Trophoblast cell (in vitro differentiated cells and primary cell): ENCODE measurements around the gene TMEM63B. TPM values are rescaled to one million over a fixed set of nuclear protein-coding genes. Genes with fewer than 3 reads are reported as not detected.

ENCODE experiments used
- DNase-seq, 2 donors: peaks; one replicate each; pipeline ENCODE4 v3.0.0-alpha.2; 2016
- H2AFZ ChIP-seq: 2 replicates; pipeline ENCODE4 v1.6.1; 2013; ENCODE audit warnings: low read length, moderate library complexity, mild to moderate bottlenecking; ENCODE audit not compliant: insufficient read depth, poor library complexity
- H2AK5ac ChIP-seq: 2 replicates; pipeline ENCODE4 v1.6.1; 2013; ENCODE audit warnings: mild to moderate bottlenecking, low read length
- H2BK120ac ChIP-seq: 2 replicates; pipeline ENCODE4 v1.6.1; 2013; ENCODE audit warnings: low read length, mild to moderate bottlenecking, moderate library complexity; ENCODE audit not compliant: insufficient read depth, poor library complexity
- H2BK12ac ChIP-seq: 2 replicates; pipeline ENCODE4 v1.6.1; 2013; ENCODE audit warnings: mild to moderate bottlenecking, low read length, moderate library complexity
- H2BK5ac ChIP-seq: 2 replicates; pipeline ENCODE4 v1.6.1; 2013; ENCODE audit warnings: low read length, low read depth, moderate library complexity, mild to moderate bottlenecking; ENCODE audit not compliant: poor library complexity
- H3K14ac ChIP-seq: 2 replicates; pipeline ENCODE4 v1.6.1; 2013; ENCODE audit warnings: mild to moderate bottlenecking, low read length
- H3K18ac ChIP-seq: 2 replicates; pipeline ENCODE4 v1.6.1; 2013; ENCODE audit warnings: mild to moderate bottlenecking, low read length
- H3K23ac ChIP-seq: 2 replicates; pipeline ENCODE4 v1.6.1; 2013; ENCODE audit warnings: low read length
- H3K27ac ChIP-seq: 2 replicates; pipeline ENCODE4 v1.5.1; 2013; ENCODE audit warnings: low read depth, mild to moderate bottlenecking, inconsistent platforms, low read length, moderate library complexity
- H3K27me3 ChIP-seq: 2 replicates; pipeline ENCODE4 v1.6.1; 2013; ENCODE audit warnings: inconsistent platforms, mild to moderate bottlenecking, low read length, moderate library complexity; ENCODE audit not compliant: insufficient read depth
- H3K36me3 ChIP-seq, 2 experiments: 1 replicate in 1 of 2; 2 replicates in 1 of 2; pipeline ENCODE4 v1.6.1; 2013; ENCODE audit warnings: low read length in 2 of 2, mild to moderate bottlenecking in 2 of 2, moderate library complexity in 1 of 2; ENCODE audit not compliant: insufficient read depth in 2 of 2, control insufficient read depth in 1 of 2
- H3K4ac ChIP-seq: 2 replicates; pipeline ENCODE4 v1.6.1; 2013; ENCODE audit warnings: low read depth, mild to moderate bottlenecking, low read length, moderate library complexity
- H3K4me1 ChIP-seq, 2 experiments: 1 replicate in 1 of 2; 2 replicates in 1 of 2; pipeline ENCODE4 v1.6.1; 2013; ENCODE audit warnings: low read length in 2 of 2, mild to moderate bottlenecking in 2 of 2, moderate library complexity in 1 of 2; ENCODE audit not compliant: insufficient read depth in 2 of 2, control insufficient read depth in 1 of 2
- H3K4me2 ChIP-seq: 2 replicates; pipeline ENCODE4 v1.6.1; 2013; ENCODE audit warnings: inconsistent platforms, mild to moderate bottlenecking, low read length, moderate library complexity
- H3K4me3 ChIP-seq: 2 replicates; pipeline ENCODE4 v1.5.1; 2013; ENCODE audit warnings: mild to moderate bottlenecking, low read depth, low read length, inconsistent platforms
- H3K79me1 ChIP-seq: one replicate; pipeline ENCODE4 v1.6.1; 2013; ENCODE audit warnings: low read length
- H3K79me2 ChIP-seq: 2 replicates; pipeline ENCODE4 v1.6.1; 2013; ENCODE audit warnings: low read length, mild to moderate bottlenecking; ENCODE audit not compliant: control insufficient read depth, insufficient read depth, poor library complexity
- H3K9ac ChIP-seq: 2 replicates; pipeline ENCODE4 v1.6.1; 2013; ENCODE audit warnings: mild to moderate bottlenecking, low read length
- H3K9me3 ChIP-seq: 2 replicates; pipeline ENCODE4 v1.6.1; 2013; ENCODE audit warnings: low read depth, mild to moderate bottlenecking, control low read depth, inconsistent platforms, low read length; ENCODE audit not compliant: insufficient read depth
- H4K12ac ChIP-seq: 2 replicates; pipeline ENCODE4 v1.6.1; 2013; ENCODE audit warnings: low read depth, mild to moderate bottlenecking, low read length, moderate library complexity
- H4K8ac ChIP-seq: 2 replicates; pipeline ENCODE4 v1.6.1; 2013; ENCODE audit warnings: low read depth, mild to moderate bottlenecking, low read length, moderate library complexity
- H4K91ac ChIP-seq: one replicate; pipeline ENCODE4 v1.6.1; 2013; ENCODE audit warnings: low read depth, mild to moderate bottlenecking, low read length, moderate library complexity
- WGBS: extraction: QIAGEN DNeasy Blood & Tissue Kit; methylation state at CpG from one replicate; pipeline ENCODE4 v1.1.7; 2013; ENCODE audit warnings: missing lambda C conversion rate; ENCODE audit not compliant: insufficient read length, insufficient coverage; ENCODE audit errors: extremely low coverage; 5-methylcytosine and 5-hydroxymethylcytosine counted together
- polyA plus RNA-seq: library from polyadenylated mRNA; stranded (reverse); fragments of 200-250 nt; gene quantifications from 2 replicates; pipeline ENCODE4 v1.2.3, GENCODE V29; 2013

The TMEM63B gene
- polyA plus RNA-seq, result 36.4 and 36.9 TPM in 2 replicates

- no peaks in the 10 kb centered on the region for H3K9me3 ChIP-seq
- peak within 1 kb of the TSS; percentile 78 for H2BK120ac ChIP-seq
- peak within 1 kb of the TSS; percentile 94 for H2BK5ac ChIP-seq
- H3K23ac ChIP-seq, result no peak within 1 kb of the TSS
- peak within 1 kb of the TSS; percentile 91 for H3K14ac ChIP-seq
- H3K4me3 ChIP-seq, result peak within 1 kb of the TSS; percentile 85
- peak within 1 kb of the TSS; percentile 20 for H2BK12ac ChIP-seq
- H2AFZ ChIP-seq, result peak within 1 kb of the TSS; percentile 98
- no CpG with 5 or more reads among the region's 80 CpGs for WGBS
- H3K9ac ChIP-seq, result peak within 1 kb of the TSS; percentile 74
- peak within 1 kb of the TSS; percentile 72 for H4K12ac ChIP-seq
- H2AK5ac ChIP-seq, result peak within 1 kb of the TSS; percentile 76
- no peaks in the 10 kb centered on the region for H3K36me3 ChIP-seq
- peaks cover 7 to 12% of the 10 kb centered on the region in 2 experiments for H3K4me1 ChIP-seq
- peak within 1 kb of the TSS; percentile 94 for H3K18ac ChIP-seq
- H3K4ac ChIP-seq, result peak within 1 kb of the TSS; percentile 97
- H4K8ac ChIP-seq, result peak within 1 kb of the TSS; percentile 94
- H3K27me3 ChIP-seq, result no peaks in the 10 kb centered on the region
- peaks cover 22% of the 10 kb centered on the region for H3K79me2 ChIP-seq
- peak; percentile 85 to 95 for DNase-seq
- H4K91ac ChIP-seq, result peak within 1 kb of the TSS; percentile 89
- H3K79me1 ChIP-seq, result peaks cover 12% of the 10 kb centered on the region
- H3K27ac ChIP-seq, result peak within 1 kb of the TSS; percentile 89
- peak within 1 kb of the TSS; percentile 97 for H3K4me2 ChIP-seq
Observed at GRCh38 chr6:44127186-44128019, at the start of gene TMEM63B, which contains the start of gene MRPL14. TMEM63B (plus strand) TSS chr6:44127554; CDS start chr6:44134585, 7,031 bp downstream. MRPL14 (minus strand) TSS chr6:44127452; CDS start chr6:44116611, 10,841 bp downstream.

DNA sequence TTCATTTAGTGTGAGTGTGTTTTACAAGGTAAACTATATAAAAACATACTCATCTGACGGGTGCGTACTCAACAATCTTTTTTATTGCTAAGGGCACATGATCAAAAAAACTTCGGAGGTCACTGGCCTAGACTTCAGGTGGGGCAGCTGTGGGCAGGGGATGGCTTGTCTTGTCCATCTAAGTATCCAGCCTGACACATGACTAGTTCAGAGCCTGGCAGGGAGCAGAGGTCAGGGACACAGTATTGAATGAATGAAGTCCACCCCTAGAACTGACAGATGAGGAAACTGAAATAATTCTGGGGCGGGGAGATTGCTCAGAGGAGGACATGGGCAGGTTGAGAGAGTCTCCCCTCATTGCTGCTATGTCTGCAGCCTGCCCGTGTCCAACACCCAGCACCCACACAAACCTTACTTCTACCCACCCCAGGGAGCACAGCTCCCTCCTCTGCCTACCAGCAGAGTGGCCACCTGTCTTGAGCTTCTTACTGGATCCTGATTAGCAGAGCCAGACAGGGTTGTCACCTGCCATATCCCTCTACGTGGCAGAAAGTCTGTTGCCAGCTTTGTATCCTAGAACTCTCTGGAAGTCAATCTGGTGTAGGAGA lies 49.0 kb upstream of the TMEM63B start:
- Histone ChIP-seq H3K27ac (no peak overlapping the region), H3K4me3 (no peak overlapping the region), H2BK5ac (no peak overlapping the region), H4K91ac (no peak overlapping the region), H3K4me2 (no peak overlapping the region), H3K36me3 (no peaks in the 10 kb centered on the region), H3K14ac (no peak overlapping the region), H2AFZ (no peak overlapping the region), H3K79me1 (peaks cover 3% of the 10 kb centered on the region), H2BK12ac (no peak overlapping the region), H3K18ac (no peak overlapping the region), H4K8ac (no peak overlapping the region), H3K79me2 (no peaks in the 10 kb centered on the region), H3K9me3 (no peaks in the 10 kb centered on the region), H2BK120ac (no peak overlapping the region), H3K23ac (no peak overlapping the region), H3K27me3 (peaks cover 5% of the 10 kb centered on the region), H3K4me1 (peaks cover 10 to 16% of the 10 kb centered on the region in 2 experiments), H3K9ac (no peak overlapping the region), H3K4ac (no peak overlapping the region), H4K12ac (no peak overlapping the region), H2AK5ac (no peak overlapping the region)
- no peak for DNase-seq
- WGBS, result no CpG with 5 or more reads among the region's 6 CpGs

DNA sequence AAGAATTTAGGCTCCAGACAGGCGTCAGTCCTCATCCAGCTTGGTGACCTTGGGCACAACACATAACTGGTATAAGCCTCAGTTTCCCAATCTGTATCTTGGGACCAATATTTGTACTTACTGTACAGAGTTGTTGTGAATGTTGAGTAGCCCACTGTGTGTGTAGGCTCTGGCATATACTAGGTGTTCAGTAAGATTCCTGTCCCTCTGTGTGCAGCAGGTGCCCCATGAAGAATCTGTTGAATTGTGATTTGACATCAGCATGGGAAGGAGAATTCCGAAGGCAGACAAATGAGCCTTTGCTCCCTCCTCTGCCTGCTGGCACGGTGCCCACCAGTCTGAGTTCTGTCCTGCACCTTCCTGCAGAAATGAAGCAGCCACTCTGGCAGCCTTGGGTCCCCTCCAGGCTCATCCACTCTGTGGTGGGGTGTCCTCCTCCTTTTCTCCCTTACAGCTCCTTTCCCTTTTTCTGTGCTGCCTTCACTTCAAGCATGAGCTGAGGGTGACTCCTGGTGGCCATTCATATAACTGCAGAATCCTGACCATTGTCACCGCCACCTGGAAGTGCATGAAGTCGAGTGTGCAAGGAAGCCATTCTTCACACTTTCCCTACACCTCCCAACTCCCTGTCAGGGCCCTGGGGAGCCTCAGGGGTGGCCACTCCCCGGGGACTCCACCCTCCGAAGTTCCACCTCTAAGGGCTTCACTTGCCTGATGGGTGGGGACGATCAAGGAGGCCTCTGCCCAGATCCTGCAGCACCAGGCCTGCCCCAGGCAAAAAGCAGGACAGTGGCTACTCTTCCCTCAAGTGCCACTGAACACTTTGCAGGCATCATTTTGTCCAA lies 48.3 kb upstream of the TMEM63B start:
- Histone ChIP-seq H3K27ac (no peak overlapping the region), H4K12ac (no peak overlapping the region), H3K9me3 (no peaks in the 10 kb centered on the region), H3K4me3 (no peak overlapping the region), H2BK120ac (no peak overlapping the region), H3K79me2 (no peaks in the 10 kb centered on the region), H2AFZ (no peak overlapping the region), H2AK5ac (no peak overlapping the region), H3K18ac (no peak overlapping the region), H2BK12ac (no peak overlapping the region), H3K36me3 (no peaks in the 10 kb centered on the region), H3K9ac (no peak overlapping the region), H3K27me3 (peaks cover 5% of the 10 kb centered on the region), H4K91ac (no peak overlapping the region), H4K8ac (no peak overlapping the region), H3K4me1 (peaks cover 5 to 11% of the 10 kb centered on the region in 2 experiments), H3K79me1 (no peaks in the 10 kb centered on the region), H3K4ac (no peak overlapping the region), H2BK5ac (no peak overlapping the region), H3K23ac (no peak overlapping the region), H3K14ac (no peak overlapping the region), H3K4me2 (no peak overlapping the region)
- WGBS, result no CpG with 5 or more reads among the region's 8 CpGs
- peak; percentile 62 to 87 for DNase-seq

DNA sequence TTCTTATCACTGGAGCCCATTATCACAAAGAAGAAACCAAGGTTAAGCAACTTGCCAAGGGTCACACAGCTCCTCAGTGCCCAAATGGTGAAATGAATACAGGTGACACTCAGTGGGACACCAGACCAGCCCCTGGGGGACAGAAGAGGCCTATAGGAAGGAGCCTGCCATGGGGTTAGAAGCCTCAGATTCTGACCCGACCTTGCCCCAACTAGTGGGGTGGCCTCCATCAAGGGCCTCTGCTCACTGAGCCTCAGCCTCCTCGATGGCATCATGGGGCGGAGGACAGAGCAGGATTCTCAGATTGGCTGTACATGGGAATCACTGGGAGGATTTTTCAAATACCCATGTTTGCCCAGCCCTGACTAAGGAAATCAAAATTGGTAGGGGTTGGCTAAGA lies 47.7 kb upstream of the TMEM63B start:
- no peak for DNase-seq
- Histone ChIP-seq H3K4me2 (no peak overlapping the region), H3K79me1 (no peaks in the 10 kb centered on the region), H2BK120ac (no peak overlapping the region), H4K91ac (no peak overlapping the region), H3K79me2 (no peaks in the 10 kb centered on the region), H3K23ac (no peak overlapping the region), H2AK5ac (no peak overlapping the region), H2BK5ac (no peak overlapping the region), H3K4ac (no peak overlapping the region), H4K8ac (no peak overlapping the region), H3K18ac (no peak overlapping the region), H3K4me1 (peaks cover 3 to 8% of the 10 kb centered on the region in 2 experiments), H3K14ac (no peak overlapping the region), H3K4me3 (no peak overlapping the region), H3K27me3 (peaks cover 5% of the 10 kb centered on the region), H3K36me3 (no peaks in the 10 kb centered on the region), H2AFZ (no peak overlapping the region), H3K9me3 (no peaks in the 10 kb centered on the region), H3K27ac (no peak overlapping the region), H4K12ac (no peak overlapping the region), H2BK12ac (no peak overlapping the region), H3K9ac (no peak overlapping the region)
- no CpG with 5 or more reads among the region's 3 CpGs for WGBS
